Thyroid gland (tissue), 4 donors: ENCODE measurements around the gene ACSBG1. TPM values are rescaled to one million over a fixed set of nuclear protein-coding genes. Genes with fewer than 3 reads are reported as not detected.
"Not testable (repeated sequence)": the region's sequence is repeated elsewhere in the genome, so short reads cannot be mapped to it uniquely, and the experiment has no call there.

Experiments used
- DNase-seq, 2 donors: peaks; one replicate each; pipeline ENCODE4 v3.0.0-alpha.2; 2019
- H3K27ac ChIP-seq, 3 donors: fragments of 200-600 bp; sonication (generic); 1 replicate in 2 of 3; 2 replicates in 1 of 3; pipeline ENCODE4 v1.5.1; 2016 to 2019; ENCODE audit warnings: mild to moderate bottlenecking in 1 of 3, moderate library complexity in 1 of 3
- H3K27me3 ChIP-seq: fragments of 200-600 bp; sonication (generic); one replicate; pipeline ENCODE4 v1.5.1; 2019
- H3K36me3 ChIP-seq, 2 donors: fragments of 200-600 bp; sonication (generic); one replicate each; pipeline ENCODE4 v1.5.1; 2016 to 2019
- H3K4me1 ChIP-seq, 2 donors: fragments of 200-600 bp; sonication (generic); one replicate each; pipeline ENCODE4 v1.5.1; 2017 to 2019
- H3K4me3 ChIP-seq, 3 donors: fragments of 200-600 bp; sonication (generic); replicated peaks in 1 of 3; 1 replicate in 2 of 3; 2 replicates in 1 of 3; pipeline ENCODE4 v1.5.1; 2016; ENCODE audit warnings: mild to moderate bottlenecking in 1 of 3
- H3K9me3 ChIP-seq: fragments of 200-600 bp; sonication (generic); one replicate; pipeline ENCODE4 v1.5.1; 2017
- CTCF ChIP-seq, 6 experiments: fragments of 200-600 bp in 3 of 6; fragments of 450-650 bp in 3 of 6; sonication (generic) in 3 of 6; IDR thresholded peaks; one replicate each; pipeline ENCODE4 v1.5.1; 2016 to 2019; ENCODE audit warnings: antibody characterized with exemption in 6 of 6, mild to moderate bottlenecking in 2 of 6, inconsistent platforms in 1 of 6, moderate library complexity in 1 of 6
- POLR2A ChIP-seq, 2 donors: fragments of 450-650 bp; IDR thresholded peaks; one replicate each; pipeline ENCODE4 v1.6.1; 2017; ENCODE audit warnings: antibody characterized with exemption in 2 of 2, mild to moderate bottlenecking in 2 of 2, moderate library complexity in 1 of 2
- WGBS, 2 donors: methylation state at CpG; one replicate each; pipeline ENCODE4 v1.1.5; 2017; 5-methylcytosine and 5-hydroxymethylcytosine counted together
- intact Hi-C: fragments of 100-400 bp; cut with DNase I; formaldehyde crosslinking; loops from one replicate; pipeline ENCODE4 v1.15.1; 2023
- total RNA-seq, 4 donors: library from RNA; depleted of rRNA; stranded (reverse); fragments of >200 nt; gene quantifications; one replicate each; pipeline ENCODE4 v1.2.3, GENCODE V29; 2016

ACSBG1 gene
- total RNA-seq, 4 donors from 2014 or later: not detected

GRCh38 chr15:78159395-78159794 is 75.0 kb downstream of the ACSBG1 start:
- Histone ChIP-seq H3K4me1 (no peaks in the 10 kb centered on the region), H3K27me3 (no peaks in the 10 kb centered on the region)
- no peak for DNase-seq

GRCh38 chr15:78157203-78157602 is 77.2 kb downstream of the ACSBG1 start:
- H3K27ac ChIP-seq: no peak overlapping the region
- intact Hi-C loops: no loop called here
- 27 to 33% methylated on average over 2 of the region's 2 CpGs for WGBS, 2 donors
- no peaks in the 10 kb centered on the region for H3K9me3 ChIP-seq
- DNase-seq: no peak
- H3K4me1 ChIP-seq: no peaks in the 10 kb centered on the region
- TF ChIP-seq CTCF (IDR thresholded peaks at IDR 0.05) (no peak), POLR2A (IDR thresholded peaks at IDR 0.05) (no peak)
- no peaks in the 10 kb centered on the region for H3K27me3 ChIP-seq
- H3K4me3 ChIP-seq: no peak overlapping the region
- peaks cover 15 to 30% of the 10 kb centered on the region in 2 donors for H3K36me3 ChIP-seq

More at GRCh38 chr15:78159395-78159794, 75.0 kb downstream of the ACSBG1 start:
- 94% methylated on average over 3 of the region's 3 CpGs for WGBS, 2 donors
- intact Hi-C loops: no loop called here
- Histone ChIP-seq H3K4me3 (no peak overlapping the region), H3K27ac (no peak overlapping the region), H3K9me3 (no peaks in the 10 kb centered on the region), H3K36me3 (peaks cover 23 to 50% of the 10 kb centered on the region in 2 donors)
- TF ChIP-seq CTCF (IDR thresholded peaks at IDR 0.05) (no peak), POLR2A (IDR thresholded peaks at IDR 0.05) (no peak)

GRCh38 chr15:78156653-78157052 is 77.7 kb downstream of the ACSBG1 start:
- Histone ChIP-seq H3K27ac (no peak overlapping the region), H3K9me3 (no peaks in the 10 kb centered on the region), H3K36me3 (peaks cover 10 to 24% of the 10 kb centered on the region in 2 donors), H3K4me3 (no peak overlapping the region), H3K4me1 (no peaks in the 10 kb centered on the region), H3K27me3 (no peaks in the 10 kb centered on the region)
- 82 to 87% methylated on average over 1 of the region's 1 CpG for WGBS, 2 donors
- intact Hi-C loops: no loop called here
- TF ChIP-seq CTCF (IDR thresholded peaks at IDR 0.05): no peak
- TF ChIP-seq POLR2A (IDR thresholded peaks at IDR 0.05): no peak
- no peak for DNase-seq

GRCh38 chr15:78155355-78155939 is 78.9 kb downstream of the ACSBG1 start:
- peaks cover 4 to 9% of the 10 kb centered on the region in 2 donors for H3K4me1 ChIP-seq
- intact Hi-C loops: no loop called here
- 94 to 95% methylated on average over 4 of the region's 4 CpGs for WGBS, 2 donors
- H3K9me3 ChIP-seq: no peaks in the 10 kb centered on the region
- no peak overlapping the region for H3K4me3 ChIP-seq
- H3K27me3 ChIP-seq: no peaks in the 10 kb centered on the region
- no peak for DNase-seq
- H3K36me3 ChIP-seq: peaks cover 0 to 12% of the 10 kb centered on the region in 2 donors
- TF ChIP-seq CTCF (IDR thresholded peaks at IDR 0.05) (no peak), POLR2A (IDR thresholded peaks at IDR 0.05) (no peak)
- H3K27ac ChIP-seq: no peak overlapping the region

- Histone ChIP-seq H3K4me1 (peaks cover 8 to 13% of the 10 kb centered on the region in 2 donors), H3K9me3 (no peaks in the 10 kb centered on the region), H3K36me3 (peaks cover 0 to 7% of the 10 kb centered on the region in 2 donors), H3K4me3 (no peak overlapping the region), H3K27me3 (no peaks in the 10 kb centered on the region), H3K27ac (no peak overlapping the region)
- 95 to 97% methylated on average over 3 of the region's 3 CpGs for whole genome bisulfite sequencing, 2 donors
- DNase-seq: no peak
- TF ChIP-seq POLR2A (IDR thresholded peaks at IDR 0.05): no peak
- no peak for TF ChIP-seq CTCF (IDR thresholded peaks at IDR 0.05)
- intact Hi-C loops: no loop called here
Measured at GRCh38 chr15:78154955-78155354, 79.4 kb downstream of the ACSBG1 start.

- 94 to 100% methylated on average over 7 of the region's 8 CpGs for WGBS, 2 donors
- peaks cover 15 to 16% of the 10 kb centered on the region in 2 donors for H3K4me1 ChIP-seq
- not testable (repeated sequence) for H3K27ac ChIP-seq
Measured at GRCh38 chr15:78151075-78151474, 83.3 kb downstream of the ACSBG1 start.

More at GRCh38 chr15:78151075-78151474, 83.3 kb downstream of the ACSBG1 start:
- H3K9me3 ChIP-seq, H3K36me3 ChIP-seq, intact Hi-C loops, H3K4me3 ChIP-seq, DNase-seq, H3K27me3 ChIP-seq: not testable (repeated sequence)
